Uterine smooth muscle cell (primary cell): ENCODE data around the gene HMOX1. TPM values are rescaled to one million over a fixed set of nuclear protein-coding genes. Genes with fewer than 3 reads are reported as not detected.

Experiments used
- total RNA-seq: library from RNA; depleted of rRNA; stranded (reverse); fragments of >200 nt; gene quantifications from 2 replicates; pipeline ENCODE4 v1.2.3, GENCODE V29; 2014

HMOX1 gene
- total RNA-seq = 62.6 and 167 TPM in 2 replicates

GRCh38 chr22:35380537-35381423 is at the start of gene HMOX1:
HMOX1 (plus strand) TSS chr22:35381096; CDS start chr22:35381174, 78 bp downstream.

GRCh38 chr22:35399678-35400500 is 19.0 kb downstream of the HMOX1 start, which contains the start of gene MCM5:
MCM5 (plus strand) TSS chr22:35400140; CDS start chr22:35400439, 299 bp downstream.

Other genes starting within 250 kb of the HMOX1 start
- gene HMGXB4, start 123.6 kb upstream of the HMOX1 start, total RNA-seq = 23.9 and 32.3 TPM in 2 replicates
- 29.4 and 43.2 TPM in 2 replicates for gene TOM1, start 81.2 kb upstream of the HMOX1 start, total RNA-seq
- 37.2 and 142 TPM in 2 replicates for gene MCM5, start 19.0 kb downstream of the HMOX1 start, total RNA-seq
- under 0.01 TPM in 1 of 2 replicates, not detected in the other for gene RASD2, start 159.7 kb downstream of the HMOX1 start, total RNA-seq
- gene MB, start 236.2 kb downstream of the HMOX1 start, total RNA-seq = not detected in 2 replicates